ENCODE measurements around the gene PPP1R12C.

- no peak for TF ChIP-seq TBL1XR1 (IDR thresholded peaks at IDR 0.05; ENCODE audit: low read depth, low read length)
- no peak for TF ChIP-seq EZH2 (IDR thresholded peaks at IDR 0.05; ENCODE audit: borderline replicate concordance, control insufficient read depth, low read depth, low read length)
- TF ChIP-seq CEBPZ (IDR thresholded peaks at IDR 0.05; ENCODE audit: low read depth, low read length): no peak
- TF ChIP-seq CTCF (IDR thresholded peaks at IDR 0.05 in 2 of 3, conservative IDR thresholded peaks at IDR 0.05 in 1 of 3; ENCODE audit: control insufficient read depth in 2 of 3, extremely low read depth in 1 of 3, insufficient read depth in 1 of 3, low read depth in 3 of 3, low read length in 3 of 3): no peak
- TF ChIP-seq POLR2A (IDR thresholded peaks at IDR 0.05; ENCODE audit: low read depth, low read length): no peak
- no peak for TF ChIP-seq ATF2 (IDR thresholded peaks at IDR 0.05; ENCODE audit: low read length)
- no peak for TF ChIP-seq PAX5 (IDR thresholded peaks at IDR 0.05; ENCODE audit: borderline replicate concordance, low read depth, low read length)
- no peak for TF ChIP-seq NFYB (IDR thresholded peaks at IDR 0.05; ENCODE audit: insufficient read depth, low read depth, low read length)
These were observed 60.6 kb downstream of the PPP1R12C start for GRCh38 chr19:55056827-55057226.
